ENCODE measurements around the gene NDOR1.
"Not testable (repeated sequence)": the region's sequence is repeated elsewhere in the genome, so short reads cannot be mapped to it uniquely, and the experiment has no call there.

Gene NDOR1

GRCh38 chr9:137255448-137256114, 50.1 kb downstream of the NDOR1 start:
- Histone ChIP-seq H4K20me1 (ENCODE audit: insufficient read depth, low read length) (0 out of 2 replicates have a peak, but pooled peaks cover 6% of the 10 kb centered on the region), H3K27me3 (ENCODE audit: low read depth, low read length) (no peaks in the 10 kb centered on the region), H3K9ac (ENCODE audit: low read length) (peak overlapping the region; percentile 86), H3K4me3 (ENCODE audit: low read length) (peak overlapping the region; percentile 96), H3K79me2 (ENCODE audit: low read length) (peaks cover 31% of the 10 kb centered on the region), H3K4me2 (ENCODE audit: low read length) (peak overlapping the region; percentile 83), H3K27ac (ENCODE audit: low read length) (peak overlapping the region; percentile 24), H3K4me1 (ENCODE audit: low read length) (peaks cover 33% of the 10 kb centered on the region), H3K9me3 (ENCODE audit: insufficient read depth, low read length) (no peaks in the 10 kb centered on the region), H3K36me3 (replicated peaks; ENCODE audit: low read depth, low read length) (peaks cover 13% of the 10 kb centered on the region), H2AFZ (ENCODE audit: low read depth, low read length) (no peak overlapping the region)
- TF ChIP-seq EZH2phosphoT487 (IDR thresholded peaks at IDR 0.05; ENCODE audit: low read depth): no peak
- TF ChIP-seq, protein P1, sequence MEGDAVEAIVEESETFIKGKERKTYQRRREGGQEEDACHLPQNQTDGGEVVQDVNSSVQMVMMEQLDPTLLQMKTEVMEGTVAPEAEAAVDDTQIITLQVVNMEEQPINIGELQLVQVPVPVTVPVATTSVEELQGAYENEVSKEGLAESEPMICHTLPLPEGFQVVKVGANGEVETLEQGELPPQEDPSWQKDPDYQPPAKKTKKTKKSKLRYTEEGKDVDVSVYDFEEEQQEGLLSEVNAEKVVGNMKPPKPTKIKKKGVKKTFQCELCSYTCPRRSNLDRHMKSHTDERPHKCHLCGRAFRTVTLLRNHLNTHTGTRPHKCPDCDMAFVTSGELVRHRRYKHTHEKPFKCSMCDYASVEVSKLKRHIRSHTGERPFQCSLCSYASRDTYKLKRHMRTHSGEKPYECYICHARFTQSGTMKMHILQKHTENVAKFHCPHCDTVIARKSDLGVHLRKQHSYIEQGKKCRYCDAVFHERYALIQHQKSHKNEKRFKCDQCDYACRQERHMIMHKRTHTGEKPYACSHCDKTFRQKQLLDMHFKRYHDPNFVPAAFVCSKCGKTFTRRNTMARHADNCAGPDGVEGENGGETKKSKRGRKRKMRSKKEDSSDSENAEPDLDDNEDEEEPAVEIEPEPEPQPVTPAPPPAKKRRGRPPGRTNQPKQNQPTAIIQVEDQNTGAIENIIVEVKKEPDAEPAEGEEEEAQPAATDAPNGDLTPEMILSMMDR (IDR thresholded peaks at IDR 0.05; ENCODE audit: low read depth, low read length): no peak

DNA sequence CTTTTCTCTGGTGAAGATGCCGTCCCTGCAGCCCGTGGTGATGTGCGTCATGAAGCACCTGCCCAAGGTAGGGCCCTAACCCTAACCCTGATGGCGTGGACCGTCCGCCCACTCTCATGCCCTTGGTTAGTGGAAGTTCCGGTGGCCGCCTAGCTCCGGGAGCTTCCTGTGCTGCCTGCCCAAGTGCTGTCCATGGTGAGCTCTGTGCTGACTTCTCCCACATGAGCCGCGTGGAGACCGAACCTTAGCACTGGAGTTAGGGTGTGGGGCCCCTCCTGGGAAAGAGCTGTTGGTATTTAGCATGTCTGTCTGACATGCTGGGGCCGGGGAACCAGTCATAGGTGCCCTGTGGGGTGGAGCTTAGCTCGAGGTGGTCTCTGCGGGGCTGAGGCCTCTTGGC, 50.9 kb downstream of the NDOR1 start:
- Histone ChIP-seq H3K4me1 (ENCODE audit: low read length) (peaks cover 33% of the 10 kb centered on the region), H3K27ac (ENCODE audit: low read length) (no peak overlapping the region)

DNA sequence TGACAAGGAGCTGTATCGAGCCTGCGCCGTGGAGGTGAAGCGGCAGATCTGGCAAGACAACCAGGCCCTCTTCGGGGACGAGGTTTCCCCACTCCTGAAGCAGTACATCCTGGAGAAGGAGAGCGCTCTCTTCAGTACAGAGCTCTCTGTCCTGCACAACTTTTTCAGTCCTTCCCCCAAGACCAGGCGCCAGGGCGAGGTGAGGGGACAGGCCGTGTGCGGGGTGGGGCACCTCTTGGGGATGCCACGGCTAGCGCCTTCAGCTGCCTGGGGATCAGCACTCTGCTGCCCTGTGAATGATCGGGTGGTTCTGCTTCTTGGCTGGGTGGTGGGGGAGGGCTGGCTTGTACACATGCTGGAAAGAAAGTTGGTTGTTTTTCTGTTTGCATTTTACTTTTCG, 51.4 kb downstream of the NDOR1 start:
- no peak overlapping the region for H3K9ac ChIP-seq (ENCODE audit: low read length)
- H3K27me3 ChIP-seq (ENCODE audit: low read depth, low read length): no peaks in the 10 kb centered on the region
- no peak overlapping the region for H3K27ac ChIP-seq (ENCODE audit: low read length)
- peaks cover 32% of the 10 kb centered on the region for H3K4me1 ChIP-seq (ENCODE audit: low read length)
- 0 out of 2 replicates have a peak, but pooled peaks cover 6% of the 10 kb centered on the region for H4K20me1 ChIP-seq (ENCODE audit: insufficient read depth, low read length)
- H3K9me3 ChIP-seq (ENCODE audit: insufficient read depth, low read length): no peaks in the 10 kb centered on the region
- peaks cover 31% of the 10 kb centered on the region for H3K79me2 ChIP-seq (ENCODE audit: low read length)
- no peak for TF ChIP-seq EZH2phosphoT487 (IDR thresholded peaks at IDR 0.05; ENCODE audit: low read depth)
- TF ChIP-seq, protein P1 (IDR thresholded peaks at IDR 0.05; ENCODE audit: low read depth, low read length): no peak
- H3K36me3 ChIP-seq (replicated peaks; ENCODE audit: low read depth, low read length): peaks cover 13% of the 10 kb centered on the region
- H3K4me2 ChIP-seq (ENCODE audit: low read length): peak overlapping the region; percentile 83; the same call in 1 of the 2 replicates
- no peak overlapping the region for H2AFZ ChIP-seq (ENCODE audit: low read depth, low read length)
- H3K4me3 ChIP-seq (ENCODE audit: low read length): 0 out of 2 replicates have a peak overlapping the region, but pooled peaks have one; percentile 96

More for the DNA sequence above, 50.9 kb downstream of the NDOR1 start:
- peak overlapping the region; percentile 96 for H3K4me3 ChIP-seq (ENCODE audit: low read length)
- peaks cover 31% of the 10 kb centered on the region for H3K79me2 ChIP-seq (ENCODE audit: low read length)
- no peaks in the 10 kb centered on the region for H3K9me3 ChIP-seq (ENCODE audit: insufficient read depth, low read length)
- peak overlapping the region; percentile 83 for H3K4me2 ChIP-seq (ENCODE audit: low read length)
- H4K20me1 ChIP-seq (ENCODE audit: insufficient read depth, low read length): 0 out of 2 replicates have a peak, but pooled peaks cover 6% of the 10 kb centered on the region
- H2AFZ ChIP-seq (ENCODE audit: low read depth, low read length): no peak overlapping the region
- TF ChIP-seq, protein P1 (IDR thresholded peaks at IDR 0.05; ENCODE audit: low read depth, low read length): no peak
- no peak for TF ChIP-seq EZH2phosphoT487 (IDR thresholded peaks at IDR 0.05; ENCODE audit: low read depth)
- H3K9ac ChIP-seq (ENCODE audit: low read length): peak overlapping the region; percentile 86; the same call in 1 of the 2 replicates
- peaks cover 13% of the 10 kb centered on the region for H3K36me3 ChIP-seq (replicated peaks; ENCODE audit: low read depth, low read length)
- H3K27me3 ChIP-seq (ENCODE audit: low read depth, low read length): no peaks in the 10 kb centered on the region

DNA sequence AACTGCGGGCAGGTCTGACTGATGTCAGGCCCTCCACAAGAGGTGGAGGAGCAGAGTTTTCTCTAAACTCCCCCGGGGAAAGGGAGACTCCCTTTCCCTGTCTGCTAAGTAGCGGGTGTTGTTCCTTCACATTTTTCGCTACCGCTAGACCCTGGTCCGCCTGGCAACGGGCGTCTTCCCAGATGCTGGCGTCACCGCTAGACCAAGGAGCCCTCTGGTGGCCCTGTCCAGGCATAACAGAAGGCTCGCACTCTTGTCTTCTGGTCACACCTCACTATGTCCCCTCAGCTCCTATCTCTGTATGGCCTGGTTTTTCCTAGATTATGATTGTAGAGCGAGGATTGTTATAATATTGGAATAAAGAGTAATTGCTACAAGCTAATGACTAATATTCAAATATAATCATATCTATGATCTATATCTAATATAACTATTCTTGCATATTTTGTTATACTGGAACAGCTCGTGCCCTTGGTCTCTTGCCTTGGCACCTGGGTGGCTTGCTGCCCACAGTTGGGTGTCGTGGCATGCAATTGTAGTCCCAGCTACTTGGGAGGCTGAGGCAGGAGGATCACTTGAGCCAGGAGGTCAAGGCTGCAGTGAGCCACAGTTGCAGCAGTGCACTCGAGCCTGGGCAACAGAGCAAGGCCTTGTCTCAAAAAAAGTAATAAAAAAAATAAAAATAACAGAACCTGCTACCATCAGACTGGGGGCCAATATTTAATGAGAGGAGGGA, 56.8 kb downstream of the NDOR1 start:
- not testable (repeated sequence) for H3K27me3 ChIP-seq (ENCODE audit: low read depth, low read length); H3K4me3 ChIP-seq (ENCODE audit: low read length); H2AFZ ChIP-seq (ENCODE audit: low read depth, low read length); H3K79me2 ChIP-seq (ENCODE audit: low read length); H3K4me2 ChIP-seq (ENCODE audit: low read length); H3K27ac ChIP-seq (ENCODE audit: low read length); H4K20me1 ChIP-seq (ENCODE audit: insufficient read depth, low read length); H3K4me1 ChIP-seq (ENCODE audit: low read length); H3K9me3 ChIP-seq (ENCODE audit: insufficient read depth, low read length); H3K9ac ChIP-seq (ENCODE audit: low read length)
- TF ChIP-seq, protein P1 (IDR thresholded peaks at IDR 0.05; ENCODE audit: low read depth, low read length): peak; percentile 28; the same call in 1 of the 2 replicates
- peaks cover 22% of the 10 kb centered on the region for H3K36me3 ChIP-seq (replicated peaks; ENCODE audit: low read depth, low read length)
